Stimulated activated CD8-positive, alpha-beta memory T cell treated with anti-CD3 and anti-CD28 coated beads, Interleukin-2, amount 100 ng/mL, for 48 hours (primary cell): ENCODE measurements around the gene WDR77.

Experiments
- DNase-seq, 2 donors: peaks; one replicate each; pipeline ENCODE4 v3.0.0-alpha.2; 2020; ENCODE audit warnings: low read depth in 2 of 2

The WDR77 gene

GRCh38 chr1:111469539-111469938 is 20.5 kb upstream of the WDR77 start:
- no peak for DNase-seq

- no peak for DNase-seq
Observed at GRCh38 chr1:111468717-111469100, 19.7 kb upstream of the WDR77 start.

- DNase-seq = no peak
Observed at GRCh38 chr1:111467865-111468716, 19.0 kb upstream of the WDR77 start.

- no peak for DNase-seq
Observed at GRCh38 chr1:111466480-111466879, 17.4 kb upstream of the WDR77 start.

GRCh38 chr1:111465754-111466153 is 16.7 kb upstream of the WDR77 start:
- no peak for DNase-seq

- no peak for DNase-seq
Observed at GRCh38 chr1:111463029-111463683, 14.1 kb upstream of the WDR77 start.

GRCh38 chr1:111462370-111463028 is 13.4 kb upstream of the WDR77 start:
- DNase-seq = no peak

GRCh38 chr1:111461765-111462164 is 12.7 kb upstream of the WDR77 start:
- DNase-seq = no peak

- DNase-seq = no peak
Observed at GRCh38 chr1:111455642-111456031, 6.6 kb upstream of the WDR77 start.

- no peak for DNase-seq
Observed at GRCh38 chr1:111454859-111455641, 6.0 kb upstream of the WDR77 start.

- no peak for DNase-seq
Observed at GRCh38 chr1:111453706-111454105, 4.7 kb upstream of the WDR77 start.

GRCh38 chr1:111452581-111452980 is 3.5 kb upstream of the WDR77 start:
- no peak for DNase-seq

- DNase-seq = no peak
Observed at GRCh38 chr1:111450185-111450584, 1.1 kb upstream of the WDR77 start.

GRCh38 chr1:111449703-111450017 is 604 bp upstream of the WDR77 start:
- no peak for DNase-seq

GRCh38 chr1:111448482-111448917 is 556 bp downstream of the WDR77 start:
- DNase-seq = peak; percentile 12 to 17

- DNase-seq = no peak
Observed at GRCh38 chr1:111446967-111447892, 1.8 kb downstream of the WDR77 start.

GRCh38 chr1:111446546-111446945 is 2.5 kb downstream of the WDR77 start:
- DNase-seq = no peak

- no peak for DNase-seq
Observed at GRCh38 chr1:111444031-111444430, 5.0 kb downstream of the WDR77 start.

- DNase-seq = no peak
Observed at GRCh38 chr1:111442457-111442856, 6.6 kb downstream of the WDR77 start.

GRCh38 chr1:111441573-111442192 is 7.4 kb downstream of the WDR77 start:
- peak; percentile 45 to 46 for DNase-seq
